Activated CD4-positive, alpha-beta T cell treated with anti-CD3 and anti-CD28 coated beads for 48 hours (primary cell): ENCODE results near the gene GANAB.
"Not testable (repeated sequence)": the region's sequence is repeated elsewhere in the genome, so short reads cannot be mapped to it uniquely, and the experiment has no call there.

Experiments used
- DNase-seq: peaks from one replicate; pipeline ENCODE4 v3.0.0-alpha.2; 2020

Gene GANAB

GRCh38 chr11:62666259-62666926 lies 20.0 kb upstream of the GANAB start:
- no peak for DNase-seq

GRCh38 chr11:62665599-62666258 lies 19.3 kb upstream of the GANAB start:
- DNase-seq, result peak; percentile 65

GRCh38 chr11:62665075-62665598 lies 18.7 kb upstream of the GANAB start, which contains the start of the genes C11orf98 and CSKMT:
TSS of gene C11orf98 (minus strand) at chr11:62665210. CDS start at chr11:62665169, 41 bp downstream.
TSS of gene CSKMT (plus strand) at chr11:62665312. CDS start at chr11:62665880, 568 bp downstream.
- peak; percentile 98 for DNase-seq

GRCh38 chr11:62664405-62665074 lies 18.1 kb upstream of the GANAB start:
- DNase-seq, result peak; percentile 67

GRCh38 chr11:62656796-62657429 lies 10.5 kb upstream of the GANAB start:
- no peak for DNase-seq

GRCh38 chr11:62654297-62654696 lies 7.9 kb upstream of the GANAB start:
- DNase-seq, result no peak

- no peak for DNase-seq
Observed at GRCh38 chr11:62652161-62653006, 6.0 kb upstream of the GANAB start.

- DNase-seq, result not testable (repeated sequence)
Observed at GRCh38 chr11:62650283-62650682, 3.9 kb upstream of the GANAB start.

GRCh38 chr11:62649486-62649885 lies 3.1 kb upstream of the GANAB start:
- no peak for DNase-seq

GRCh38 chr11:62648967-62649364 lies 2.6 kb upstream of the GANAB start:
- no peak for DNase-seq

- DNase-seq, result no peak
Observed at GRCh38 chr11:62648185-62648966, 2.0 kb upstream of the GANAB start.

GRCh38 chr11:62647609-62648005 lies 1.2 kb upstream of the GANAB start:
- DNase-seq, result no peak

- no peak for DNase-seq
Observed at GRCh38 chr11:62646825-62647608, 604 bp upstream of the GANAB start.

GRCh38 chr11:62645671-62645945 lies 805 bp downstream of the GANAB start:
- no peak for DNase-seq

- DNase-seq, result no peak
Observed at GRCh38 chr11:62644220-62644619, 2.2 kb downstream of the GANAB start.

GRCh38 chr11:62632492-62632891 lies 13.9 kb downstream of the GANAB start:
- DNase-seq, result no peak

- no peak for DNase-seq
Observed at GRCh38 chr11:62627713-62628112, 18.7 kb downstream of the GANAB start.

- DNase-seq, result no peak
Observed at GRCh38 chr11:62622476-62623089, 23.8 kb downstream of the GANAB start.

GRCh38 chr11:62621567-62622470 lies 24.6 kb downstream of the GANAB start, which contains the start of gene B3GAT3:
TSS of gene B3GAT3 (minus strand) at chr11:62621986. CDS start at chr11:62621947, 39 bp downstream.
- peak; percentile 98 for DNase-seq
